ENCODE results near the gene KRTAP10-8. TPM values are rescaled to one million over a fixed set of nuclear protein-coding genes. Genes with fewer than 3 reads are reported as not detected.
A peak's percentile ranks its signal among the peaks of the same experiment; 100 is the strongest.

The KRTAP10-8 gene
- total RNA-seq, 1 donor from 2014 or later, result not detected

GRCh38 chr21:44614961-44615391 lies 3.1 kb downstream of the KRTAP10-8 start:
- no peak overlapping the region for H3K4me3 ChIP-seq
- ATAC-seq (no peak), DNase-seq (peak; percentile 59)
- TF ChIP-seq, protein P1, sequence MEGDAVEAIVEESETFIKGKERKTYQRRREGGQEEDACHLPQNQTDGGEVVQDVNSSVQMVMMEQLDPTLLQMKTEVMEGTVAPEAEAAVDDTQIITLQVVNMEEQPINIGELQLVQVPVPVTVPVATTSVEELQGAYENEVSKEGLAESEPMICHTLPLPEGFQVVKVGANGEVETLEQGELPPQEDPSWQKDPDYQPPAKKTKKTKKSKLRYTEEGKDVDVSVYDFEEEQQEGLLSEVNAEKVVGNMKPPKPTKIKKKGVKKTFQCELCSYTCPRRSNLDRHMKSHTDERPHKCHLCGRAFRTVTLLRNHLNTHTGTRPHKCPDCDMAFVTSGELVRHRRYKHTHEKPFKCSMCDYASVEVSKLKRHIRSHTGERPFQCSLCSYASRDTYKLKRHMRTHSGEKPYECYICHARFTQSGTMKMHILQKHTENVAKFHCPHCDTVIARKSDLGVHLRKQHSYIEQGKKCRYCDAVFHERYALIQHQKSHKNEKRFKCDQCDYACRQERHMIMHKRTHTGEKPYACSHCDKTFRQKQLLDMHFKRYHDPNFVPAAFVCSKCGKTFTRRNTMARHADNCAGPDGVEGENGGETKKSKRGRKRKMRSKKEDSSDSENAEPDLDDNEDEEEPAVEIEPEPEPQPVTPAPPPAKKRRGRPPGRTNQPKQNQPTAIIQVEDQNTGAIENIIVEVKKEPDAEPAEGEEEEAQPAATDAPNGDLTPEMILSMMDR (IDR thresholded peaks at IDR 0.05), result no peak
- H3K4me1 ChIP-seq, result no peaks in the 10 kb centered on the region
- H3K27ac ChIP-seq, result no peak overlapping the region
- no peaks in the 10 kb centered on the region for H3K27me3 ChIP-seq
- peaks cover 4% of the 10 kb centered on the region for H3K9me3 ChIP-seq
- H3K36me3 ChIP-seq, result no peaks in the 10 kb centered on the region
- intact Hi-C loops (cut with DNase I), result no loop called here

DNA sequence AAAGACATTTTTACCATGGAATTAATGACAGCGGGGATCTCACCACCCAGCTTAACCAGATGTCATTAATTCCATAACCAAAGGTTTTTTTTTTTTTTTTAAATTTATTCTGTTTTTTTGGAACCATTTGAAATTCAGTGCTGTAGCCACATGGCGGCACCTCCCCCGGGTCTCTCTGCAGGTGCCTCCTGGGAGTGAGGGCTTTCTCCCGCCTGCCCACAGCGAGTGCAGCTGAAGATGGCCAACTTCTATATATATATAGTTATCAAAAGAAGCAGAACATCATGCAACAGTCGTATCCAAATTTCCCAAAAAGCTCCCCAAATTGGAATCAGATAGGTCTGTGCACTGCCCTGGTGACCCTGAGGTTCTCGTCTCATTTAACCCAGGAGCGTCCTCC lies 3.6 kb downstream of the KRTAP10-8 start:
- no peak overlapping the region for H3K27ac ChIP-seq
- TF ChIP-seq, protein P1 (IDR thresholded peaks at IDR 0.05), result no peak
- H3K4me1 ChIP-seq, result no peaks in the 10 kb centered on the region
- intact Hi-C loops (cut with DNase I), result no loop called here
- no peak overlapping the region for H3K4me3 ChIP-seq
- H3K9me3 ChIP-seq, result peaks cover under 1% of the 10 kb centered on the region
- ATAC-seq (no peak), DNase-seq (no peak)
- no peaks in the 10 kb centered on the region for H3K36me3 ChIP-seq
- H3K27me3 ChIP-seq, result no peaks in the 10 kb centered on the region

- DNase-seq, result peak; percentile 54
- H3K27ac ChIP-seq, result no peak overlapping the region
- intact Hi-C loops (cut with DNase I), result no loop called here
- no peaks in the 10 kb centered on the region for H3K27me3 ChIP-seq
- no peaks in the 10 kb centered on the region for H3K36me3 ChIP-seq
- H3K4me1 ChIP-seq, result no peaks in the 10 kb centered on the region
- ATAC-seq, result no peak
- H3K9me3 ChIP-seq, result no peaks in the 10 kb centered on the region
- H3K4me3 ChIP-seq, result no peak overlapping the region
- TF ChIP-seq, protein P1 (IDR thresholded peaks at IDR 0.05), result no peak
Observed at GRCh38 chr21:44615911-44616590, 4.2 kb downstream of the KRTAP10-8 start.

DNA sequence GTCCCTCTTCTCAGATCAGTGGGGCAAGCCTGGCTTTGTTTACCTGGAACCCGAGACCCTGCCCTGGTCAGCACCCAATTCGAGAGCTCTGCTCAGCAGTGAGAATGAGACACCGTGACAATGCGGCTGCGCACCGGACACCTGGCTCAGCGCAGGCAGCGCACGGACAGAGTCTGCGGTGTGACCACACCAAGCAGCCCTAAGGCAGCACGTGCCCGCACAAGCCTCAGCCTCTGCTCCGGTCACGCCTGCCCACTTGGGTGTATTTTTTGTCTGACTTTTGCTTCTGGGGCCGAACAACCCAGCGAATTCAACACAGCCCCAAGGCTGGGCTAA lies 4.7 kb downstream of the KRTAP10-8 start:
- DNase-seq (no peak), ATAC-seq (no peak)
- Histone ChIP-seq H3K9me3 (no peaks in the 10 kb centered on the region), H3K27me3 (no peaks in the 10 kb centered on the region), H3K4me3 (no peak overlapping the region), H3K36me3 (no peaks in the 10 kb centered on the region), H3K27ac (no peak overlapping the region), H3K4me1 (no peaks in the 10 kb centered on the region)
- TF ChIP-seq, protein P1 (IDR thresholded peaks at IDR 0.05), result no peak
- intact Hi-C loops (cut with DNase I), result no loop called here

- H3K4me1 ChIP-seq, result no peaks in the 10 kb centered on the region
- no peaks in the 10 kb centered on the region for H3K9me3 ChIP-seq
- intact Hi-C loops (cut with DNase I), result no loop called here
- H3K27ac ChIP-seq, result no peak overlapping the region
- no peaks in the 10 kb centered on the region for H3K36me3 ChIP-seq
- H3K27me3 ChIP-seq, result no peaks in the 10 kb centered on the region
- no peak for ATAC-seq
- H3K4me3 ChIP-seq, result no peak overlapping the region
- TF ChIP-seq, protein P1 (IDR thresholded peaks at IDR 0.05), result no peak
- DNase-seq, result peak; percentile 51
Observed at GRCh38 chr21:44617071-44617501, 5.2 kb downstream of the KRTAP10-8 start.

DNA sequence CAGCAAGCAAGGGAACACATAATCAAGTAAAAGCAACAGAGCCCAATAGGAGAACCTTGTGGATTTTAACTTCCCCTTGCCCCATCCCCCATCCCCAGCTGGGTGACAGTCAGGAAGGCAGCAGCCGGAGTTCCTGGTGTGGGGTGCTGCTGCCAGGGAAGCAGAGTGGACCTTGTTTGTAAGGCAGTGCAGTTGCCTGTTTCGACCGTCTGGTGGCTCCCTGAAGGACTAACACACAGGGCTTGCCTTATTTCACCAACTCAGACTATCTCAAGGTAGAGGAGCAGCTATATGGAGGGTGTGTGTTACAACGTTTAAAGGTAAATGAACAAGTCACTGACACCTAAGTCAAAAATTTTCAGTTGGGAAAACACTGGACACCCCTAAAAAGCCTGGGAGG lies 6.6 kb downstream of the KRTAP10-8 start:
- DNase-seq, result peak; percentile 64

More for the DNA sequence above, 6.6 kb downstream of the KRTAP10-8 start:
- intact Hi-C loops (cut with DNase I), result no loop called here
- peaks cover 5% of the 10 kb centered on the region for H3K9me3 ChIP-seq
- H3K27ac ChIP-seq, result no peak overlapping the region
- ATAC-seq, result peak; percentile 79
- no peak overlapping the region for H3K4me3 ChIP-seq
- TF ChIP-seq, protein P1 (IDR thresholded peaks at IDR 0.05), result peak; percentile 23
- no peaks in the 10 kb centered on the region for H3K36me3 ChIP-seq
- H3K4me1 ChIP-seq, result no peaks in the 10 kb centered on the region
- H3K27me3 ChIP-seq, result no peaks in the 10 kb centered on the region

All from upper lobe of right lung (tissue), 1 donor.